Effector CD4-positive, alpha-beta T cell (primary cell): Measurements from ENCODE around the gene KCTD7.
"Not testable (repeated sequence)": the region's sequence is repeated elsewhere in the genome, so short reads cannot be mapped to it uniquely, and the experiment has no call there.

Source experiments
- DNase-seq: peaks from one replicate; pipeline ENCODE4 v3.0.0-alpha.2; 2020

Gene KCTD7

GRCh38 chr7:66682350-66683093 lies 53.8 kb downstream of the KCTD7 start:
- no peak for DNase-seq

GRCh38 chr7:66683094-66683769 lies 54.6 kb downstream of the KCTD7 start:
- not testable (repeated sequence) for DNase-seq

GRCh38 chr7:66683770-66684123 lies 55.1 kb downstream of the KCTD7 start:
- DNase-seq: no peak

GRCh38 chr7:66685663-66686062 lies 57.0 kb downstream of the KCTD7 start:
- not testable (repeated sequence) for DNase-seq

DNA sequence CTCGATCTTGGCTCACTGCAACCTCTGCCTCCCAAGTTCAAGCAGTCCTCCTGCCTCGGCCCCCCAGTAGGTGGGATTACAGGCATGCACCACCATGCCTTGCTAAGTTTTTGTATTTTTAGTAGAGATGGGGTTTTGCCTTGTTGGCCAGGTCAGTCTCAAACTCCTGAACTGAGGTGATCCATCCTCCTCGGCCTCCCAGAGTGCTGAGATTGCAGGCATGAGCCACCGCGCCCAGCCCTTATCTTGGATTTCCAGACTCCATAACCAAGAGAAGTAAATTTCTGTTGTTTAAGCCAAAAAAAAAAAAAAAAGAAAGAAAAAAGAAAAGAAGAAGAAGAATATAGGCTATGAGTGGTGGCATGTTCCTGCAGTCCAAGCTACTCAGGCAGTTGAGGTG lies 58.5 kb downstream of the KCTD7 start:
- no peak for DNase-seq

DNA sequence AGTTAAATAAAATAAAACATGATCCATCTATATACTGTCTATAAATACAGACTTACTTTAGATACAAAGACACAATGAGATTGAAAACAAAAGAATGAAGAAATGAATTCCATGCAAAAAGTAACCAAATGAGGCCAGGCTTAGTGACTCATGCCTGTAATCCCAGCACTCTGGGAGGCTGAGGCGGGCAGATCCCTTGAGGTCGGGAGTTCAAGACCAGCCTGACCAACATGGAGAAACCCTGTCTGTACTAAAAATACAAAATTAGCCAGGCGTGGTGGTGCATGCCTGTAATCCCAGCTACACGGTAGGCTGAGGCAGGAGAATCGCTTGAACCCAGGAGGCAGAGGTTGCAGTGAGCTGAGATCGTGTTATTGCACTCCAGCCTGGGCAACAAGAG lies 59.0 kb downstream of the KCTD7 start:
- not testable (repeated sequence) for DNase-seq

DNA sequence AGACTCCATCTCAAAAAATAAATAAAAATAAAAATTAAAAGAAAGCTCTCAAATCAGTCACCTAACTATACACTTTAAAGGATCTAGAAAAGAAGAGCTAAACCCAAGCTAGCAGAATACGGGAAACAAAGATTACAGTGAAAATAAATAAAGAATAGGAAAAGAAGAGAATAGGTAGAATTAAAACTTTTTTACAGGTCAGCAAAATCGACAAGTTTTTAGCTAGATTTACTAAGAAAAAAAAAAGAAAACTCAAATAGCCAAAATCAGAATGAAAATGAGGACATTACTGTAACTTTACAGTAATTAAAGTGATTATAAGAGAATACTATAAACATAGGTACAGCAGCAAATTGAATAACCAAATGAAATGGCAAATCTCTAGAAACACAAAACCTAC lies 60.4 kb downstream of the KCTD7 start:
- no peak for DNase-seq

DNA sequence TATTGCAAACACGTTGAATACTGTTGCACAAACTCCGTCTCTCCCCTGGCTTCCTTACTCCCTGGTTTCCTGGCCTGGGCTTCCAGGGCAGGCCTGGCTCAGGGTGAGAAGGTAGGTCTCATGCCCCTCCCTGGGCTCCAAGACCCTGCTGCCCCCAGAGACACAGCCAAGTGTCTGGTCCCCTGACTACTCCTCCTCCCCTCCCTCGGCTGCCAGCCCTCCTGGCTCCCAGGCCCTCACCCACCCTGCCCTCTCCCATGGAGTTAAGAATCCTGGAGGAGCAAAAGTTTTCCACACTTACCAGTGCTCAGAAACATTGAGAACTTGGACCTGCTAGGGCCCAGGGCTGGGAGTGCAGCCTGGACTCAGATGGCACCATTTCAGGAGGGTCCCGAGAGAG lies 64.7 kb downstream of the KCTD7 start:
- no peak for DNase-seq
